T follicular helper cell (primary cell): ENCODE measurements around the gene CA5A.
"Not testable (repeated sequence)": the region's sequence is repeated elsewhere in the genome, so short reads cannot be mapped to it uniquely, and the experiment has no call there.

Experiments
- DNase-seq: peaks from one replicate; pipeline ENCODE4 v3.0.0-alpha.2; 2020; ENCODE audit warnings: low read depth
- total RNA-seq, 2 experiments: gene quantifications; one replicate each; lab custom pipeline; 2026; lab: John Stamatoyannopoulos, UW

Gene CA5A
- 0 to 0.04 reads per million in 2 experiments for total RNA-seq

DNA sequence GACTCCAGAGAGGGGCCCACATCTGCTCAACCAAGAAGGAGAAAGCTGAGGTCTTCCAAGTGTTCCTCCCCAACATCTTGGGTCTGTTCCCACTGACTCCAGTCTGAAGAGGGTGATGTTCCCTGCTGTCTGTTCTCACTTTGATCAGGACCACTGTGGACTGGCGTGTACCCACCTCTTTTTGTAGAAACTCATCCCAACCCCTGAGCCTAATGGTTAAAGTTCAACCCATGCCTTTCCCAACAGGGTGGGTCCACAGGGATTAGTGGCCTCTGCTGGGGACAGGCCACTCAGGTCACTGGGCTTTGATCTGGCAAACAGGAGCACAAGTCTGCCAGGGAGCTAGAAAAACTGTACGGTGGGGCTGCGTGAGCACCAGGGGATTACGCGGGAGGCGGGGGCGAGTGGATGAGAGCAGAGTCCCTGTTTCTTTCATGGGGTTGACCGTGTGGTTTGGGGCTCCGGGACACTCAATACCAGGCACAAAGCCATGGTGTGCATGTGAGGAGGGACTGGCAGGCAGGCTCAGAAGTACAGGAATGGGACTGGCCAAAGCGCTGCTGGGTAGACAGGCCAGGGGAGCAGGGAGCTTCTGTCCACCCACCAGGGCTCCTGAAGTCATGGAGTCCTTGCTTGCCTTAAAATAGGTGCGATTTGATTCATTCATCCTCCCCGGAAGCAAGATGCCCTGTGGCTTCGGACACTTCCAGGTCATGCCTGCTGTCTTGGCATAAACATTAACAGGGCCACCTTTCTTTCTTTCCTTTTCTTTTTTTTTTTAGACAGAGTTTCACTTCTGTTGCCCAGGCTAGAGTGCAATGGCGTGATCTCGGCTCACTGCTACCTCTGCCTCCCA, at the start of gene CA5A:
Gene CA5A (minus strand): TSS at position 155 of the 856 bp plus-strand sequence. CDS start 79 bp downstream, at position 76.
- DNase-seq, result no peak

DNA sequence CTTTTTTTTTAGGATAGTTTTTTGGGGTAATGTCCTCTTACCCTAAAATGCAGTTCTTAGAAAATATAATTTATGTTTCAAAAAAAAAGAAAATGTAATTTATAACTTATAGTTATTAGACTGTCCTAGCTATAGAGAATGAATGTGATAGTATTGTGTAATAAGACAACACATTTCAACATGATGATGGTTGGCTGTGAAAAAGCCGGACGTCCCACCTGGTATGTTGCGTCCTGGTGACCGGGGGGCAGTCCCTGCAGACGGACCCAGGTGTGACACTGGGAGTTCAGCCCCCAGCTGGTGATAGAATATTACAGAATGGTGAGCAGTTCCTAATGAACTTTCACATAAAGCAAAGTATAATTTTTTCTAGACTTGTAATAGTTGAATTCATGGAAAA, 49.2 kb upstream of the CA5A start:
- not testable (repeated sequence) for DNase-seq

- DNase-seq, result no peak
Measured at GRCh38 chr16:87984632-87985267, 48.4 kb upstream of the CA5A start.

GRCh38 chr16:87984180-87984579, 47.9 kb upstream of the CA5A start:
- not testable (repeated sequence) for DNase-seq

DNA sequence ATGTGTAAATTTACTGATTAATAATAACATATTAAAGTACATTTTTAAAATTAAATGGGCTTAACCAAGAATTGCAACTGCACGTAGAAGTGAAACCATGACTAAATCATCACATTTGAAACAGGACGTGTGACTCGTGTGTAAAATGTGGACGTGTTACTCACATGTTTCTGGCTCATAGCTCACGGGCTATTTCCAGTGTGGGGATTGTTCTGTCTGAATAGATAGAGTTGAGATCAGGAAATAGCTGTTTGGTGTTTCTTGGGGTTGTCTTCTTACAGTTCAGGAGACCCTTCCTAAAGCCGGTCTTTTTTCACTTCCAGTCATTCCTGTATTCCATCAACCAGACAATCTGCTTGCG, 47.4 kb upstream of the CA5A start:
- not testable (repeated sequence) for DNase-seq

DNA sequence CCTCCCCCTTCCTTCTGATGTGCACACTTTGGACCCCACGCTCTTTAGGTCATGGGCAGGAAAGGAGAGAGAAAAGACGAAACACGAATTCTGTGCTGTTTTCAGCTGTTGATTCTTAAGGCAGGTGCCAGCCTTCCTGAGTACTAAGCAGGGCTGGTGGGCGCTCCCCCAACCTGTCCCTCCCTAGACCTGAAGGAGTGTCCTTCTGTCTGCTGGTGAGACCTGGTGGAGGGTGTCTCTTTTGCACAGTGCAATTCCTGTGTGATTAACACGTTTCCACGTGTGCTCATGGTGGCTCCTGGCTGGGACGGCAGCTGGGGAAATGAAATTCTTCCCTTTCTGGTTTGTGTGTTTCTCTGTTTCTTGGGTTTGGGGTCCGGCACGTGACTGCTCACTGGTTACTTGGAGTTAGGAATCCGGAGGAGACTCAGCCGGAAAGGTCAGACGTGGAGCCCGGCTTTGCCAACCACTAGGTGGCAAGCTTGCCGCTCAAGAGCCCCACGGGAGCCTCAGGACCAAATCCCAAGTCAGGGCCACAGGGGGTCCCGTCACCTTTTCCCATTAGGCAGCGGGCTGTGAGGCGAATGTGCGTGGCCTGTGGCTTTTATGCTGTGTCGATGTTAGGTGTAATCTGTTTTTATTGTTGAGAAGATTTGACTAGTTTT, 46.9 kb upstream of the CA5A start:
- not testable (repeated sequence) for DNase-seq

DNA sequence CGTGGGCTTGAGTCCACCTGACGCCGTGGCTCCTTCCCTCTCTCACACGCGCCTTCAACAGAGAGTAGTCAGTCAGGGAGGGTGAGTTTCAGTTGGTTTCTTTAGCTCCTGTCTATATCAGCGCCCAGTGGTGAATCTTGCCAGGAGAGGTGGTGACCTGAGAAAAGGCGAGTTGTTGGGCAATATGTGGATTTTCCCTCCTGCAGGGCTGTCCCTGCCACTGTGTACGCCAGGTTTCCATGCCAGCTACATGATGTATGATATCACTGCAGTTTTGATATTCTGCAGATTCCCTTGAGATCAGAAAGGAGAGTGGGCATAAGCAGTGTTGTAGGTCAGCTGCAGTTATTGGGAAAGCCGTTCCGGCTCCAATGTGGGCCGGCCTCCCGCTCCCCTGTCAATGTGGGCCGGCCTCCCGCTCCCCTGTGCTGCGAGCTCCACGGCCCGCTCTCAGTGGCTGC, 46.3 kb upstream of the CA5A start:
- DNase-seq, result no peak

DNA sequence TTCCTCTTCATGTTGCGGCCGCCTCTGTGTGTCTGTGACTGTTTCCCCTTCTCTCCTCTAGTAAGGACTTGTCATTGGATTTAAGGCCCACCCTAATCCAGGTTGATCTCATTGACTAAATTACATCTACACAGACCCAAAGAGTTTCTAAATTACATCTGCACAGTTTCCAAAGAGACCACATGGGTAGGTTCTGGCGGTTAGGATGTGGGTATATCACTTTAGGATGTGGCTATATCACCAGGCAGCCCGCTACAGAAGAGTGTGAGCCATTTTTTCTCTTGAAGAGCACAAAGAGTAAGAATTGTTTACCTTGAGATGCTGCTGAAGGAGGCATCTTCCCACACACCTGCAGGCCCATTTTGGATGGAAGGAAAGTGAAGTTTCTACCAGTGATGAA, 45.0 kb upstream of the CA5A start:
- not testable (repeated sequence) for DNase-seq

GRCh38 chr16:87979911-87980630, 43.7 kb upstream of the CA5A start:
- not testable (repeated sequence) for DNase-seq

DNA sequence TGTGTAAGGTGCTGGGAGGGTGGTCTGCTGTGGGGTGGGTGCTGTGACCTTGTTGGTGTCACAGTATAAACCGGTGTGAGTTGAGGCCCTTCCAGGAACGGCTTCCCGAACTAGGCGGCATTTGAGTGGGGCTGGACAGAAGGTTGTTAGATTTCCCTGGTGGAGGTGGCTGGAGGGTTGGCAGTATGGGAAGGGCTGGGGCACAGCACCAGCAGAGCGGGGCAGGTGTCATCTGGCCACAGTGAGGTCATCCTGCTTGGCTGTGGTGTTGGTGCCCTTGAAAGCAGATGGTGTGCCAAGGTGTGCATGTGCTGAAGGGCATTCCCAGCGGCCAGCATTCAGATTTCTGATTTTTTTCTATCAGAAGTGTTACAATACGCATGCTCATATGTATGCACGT, 43.0 kb upstream of the CA5A start:
- DNase-seq, result no peak

DNA sequence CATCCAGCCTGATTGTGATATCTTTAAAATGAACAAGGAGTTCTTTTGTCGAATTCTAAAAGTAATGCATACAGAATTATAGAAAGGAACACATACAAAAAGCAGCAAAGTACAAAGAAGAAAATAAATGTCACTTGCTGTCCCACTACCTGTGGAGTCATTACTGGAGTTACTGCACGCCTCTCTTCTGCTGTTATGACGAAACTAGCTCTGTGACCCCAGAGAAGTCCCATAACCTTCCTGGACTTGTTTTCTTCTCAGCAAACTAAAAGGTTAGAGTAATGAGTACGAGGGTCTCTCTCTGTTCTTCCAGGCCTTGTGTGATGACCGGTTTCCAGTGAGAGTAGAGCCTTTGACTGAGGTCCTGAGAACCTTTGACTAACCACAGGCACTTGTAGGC, 41.8 kb upstream of the CA5A start:
- no peak for DNase-seq

DNA sequence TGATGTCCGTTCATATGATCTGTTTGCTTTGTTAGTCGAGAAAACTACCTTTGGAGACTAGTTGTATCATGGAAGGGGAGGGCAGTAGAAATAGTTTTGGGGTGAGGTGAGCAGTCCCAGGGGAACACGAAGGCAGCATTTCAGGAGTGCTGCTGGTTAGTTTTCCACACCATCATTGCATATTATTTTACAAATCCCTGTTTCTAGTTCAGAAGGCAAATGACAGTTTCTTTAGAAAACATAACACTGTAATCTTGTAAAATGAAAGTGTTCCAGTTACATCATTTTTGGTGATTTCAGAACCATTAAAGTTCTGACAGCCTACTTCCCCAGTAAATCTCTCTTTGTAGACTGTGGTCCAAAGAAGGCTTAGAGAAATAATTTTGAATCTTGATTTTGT, 40.3 kb upstream of the CA5A start:
- no peak for DNase-seq

DNA sequence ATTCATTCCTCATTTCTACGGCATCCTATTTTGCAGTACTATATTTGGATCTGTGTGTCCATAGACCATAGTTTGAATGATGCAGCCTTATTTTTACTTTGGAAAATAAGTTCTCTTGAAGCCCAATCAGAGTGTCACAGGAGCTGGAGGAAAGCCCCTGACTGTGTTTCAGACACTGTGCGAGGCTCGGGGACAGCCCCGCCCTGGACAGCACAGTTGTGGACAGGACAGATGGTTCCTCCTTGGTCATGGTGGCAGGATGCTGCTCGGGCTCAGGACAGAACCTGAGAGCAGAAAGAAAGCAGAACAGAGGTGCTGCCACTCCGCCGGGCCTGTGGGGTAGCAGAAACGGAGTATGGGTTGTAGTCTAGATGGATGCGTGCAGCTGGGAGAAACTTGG, 37.8 kb upstream of the CA5A start:
- DNase-seq, result no peak

GRCh38 chr16:87973717-87974116, 37.4 kb upstream of the CA5A start:
- no peak for DNase-seq

DNA sequence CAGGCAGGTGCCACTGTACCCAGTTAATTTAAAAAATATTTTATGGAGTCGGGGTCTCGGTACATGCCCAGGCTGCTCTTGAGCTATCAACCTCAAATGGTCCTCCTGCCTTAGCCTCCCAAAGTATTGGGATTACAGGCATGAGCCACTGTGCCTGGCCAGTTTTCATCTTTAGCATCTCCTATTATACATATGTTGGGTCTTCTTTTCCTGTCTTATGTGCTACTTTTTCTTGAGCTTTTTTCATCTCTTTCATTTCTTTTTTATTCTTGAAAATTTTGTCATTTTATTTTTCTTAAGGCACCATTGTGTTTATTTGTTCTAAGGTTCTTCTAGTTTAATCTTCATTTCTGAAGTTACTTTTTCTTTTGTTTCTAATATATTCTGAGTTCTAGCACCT, 35.6 kb upstream of the CA5A start:
- no peak for DNase-seq

DNA sequence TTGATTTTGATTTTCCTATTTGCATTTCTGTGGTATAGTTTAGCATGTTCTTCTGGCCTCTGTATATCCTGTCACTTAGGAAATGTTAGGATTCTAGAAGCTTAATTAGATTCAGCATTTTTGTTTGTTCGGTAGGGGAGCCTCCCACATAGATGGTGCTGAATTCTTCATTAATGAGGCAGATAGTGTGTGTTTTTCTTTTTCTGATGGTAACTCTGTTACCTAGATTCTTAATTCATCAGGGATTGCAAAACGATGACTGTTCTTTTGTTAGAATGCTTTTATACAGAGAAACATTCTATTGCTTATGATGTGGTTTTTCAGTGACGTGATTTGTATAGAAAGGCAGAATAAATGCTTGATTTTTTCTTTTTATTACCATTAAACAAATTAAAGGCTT, 33.9 kb upstream of the CA5A start:
- DNase-seq, result no peak

GRCh38 chr16:87968541-87968940, 32.2 kb upstream of the CA5A start:
- no peak for DNase-seq

DNA sequence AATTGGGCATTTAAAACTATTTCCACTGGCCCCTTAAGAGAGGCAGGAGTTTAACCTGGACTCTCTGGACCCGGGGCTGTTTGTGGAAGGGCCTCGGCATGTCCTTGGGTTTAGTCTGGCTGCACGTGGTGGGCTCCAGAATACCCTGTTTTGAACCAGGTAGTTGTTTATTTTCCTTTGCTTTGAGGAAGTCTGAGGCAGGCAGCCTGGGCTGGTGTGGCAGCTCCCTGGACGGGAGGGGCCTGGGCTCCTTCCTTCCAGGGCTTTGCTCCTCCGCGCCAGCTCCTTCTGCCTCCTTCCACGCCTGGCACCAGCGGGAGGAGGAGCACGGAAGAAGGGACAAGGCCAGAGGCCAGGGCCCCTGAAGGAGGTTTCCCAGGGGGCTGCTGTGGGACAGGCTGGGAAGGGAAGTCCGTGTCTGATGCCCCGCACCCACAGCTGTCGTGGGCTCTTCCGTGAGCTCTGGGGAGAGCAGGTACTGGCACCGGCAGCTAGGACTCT, 30.4 kb upstream of the CA5A start:
- no peak for DNase-seq

- no peak for DNase-seq
Measured at GRCh38 chr16:87966064-87966645, 29.8 kb upstream of the CA5A start.

DNA sequence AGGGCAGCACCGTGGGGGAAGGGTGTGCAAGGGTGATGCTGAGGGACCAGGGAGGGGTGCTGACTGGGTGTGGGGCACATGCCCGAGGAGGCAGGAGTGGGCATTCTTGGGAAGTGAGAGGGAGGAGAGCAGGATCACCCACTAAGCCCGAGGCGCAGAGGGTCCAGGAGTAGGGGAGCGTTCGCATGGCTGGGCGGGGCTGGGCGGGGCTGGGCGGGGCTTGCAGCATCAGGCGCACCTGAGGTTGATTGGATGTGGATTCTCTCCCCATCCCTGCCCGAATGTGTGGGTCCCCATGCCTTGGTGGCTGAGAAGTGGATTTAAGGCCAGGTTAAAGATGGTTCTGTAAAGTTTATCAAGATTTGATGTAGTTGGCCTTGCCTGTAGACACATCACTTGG, 29.1 kb upstream of the CA5A start:
- DNase-seq, result no peak

DNA sequence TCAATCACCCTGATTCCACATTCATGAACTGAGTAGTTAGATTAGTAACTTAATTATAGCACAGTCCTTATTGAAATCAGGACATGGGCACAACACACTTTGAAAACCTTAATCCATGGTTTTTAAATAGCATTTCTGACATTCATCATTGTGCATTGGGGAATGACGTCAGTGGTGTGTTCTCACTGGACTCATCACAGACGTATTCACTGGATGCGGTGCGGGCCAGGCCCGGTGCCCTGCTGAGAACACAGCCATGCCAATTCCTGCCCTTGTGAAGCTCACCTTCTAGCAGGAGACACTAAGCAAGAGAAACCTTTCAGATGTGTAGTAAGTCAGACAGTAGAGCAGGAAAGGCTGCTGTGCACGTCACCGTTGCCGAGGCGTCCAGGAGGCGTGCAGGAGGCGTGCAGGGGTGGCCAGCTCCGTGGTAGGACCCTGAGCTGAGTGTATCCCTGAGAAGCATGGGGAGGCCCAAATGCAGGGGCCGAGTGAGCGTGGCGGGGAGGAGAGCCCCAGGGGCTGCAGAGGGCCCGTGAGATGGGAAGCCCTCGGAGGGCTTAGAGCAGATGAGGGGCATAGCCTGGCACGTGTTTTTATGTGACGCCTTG, 27.8 kb upstream of the CA5A start:
- DNase-seq, result no peak
